Spleen (tissue), 11 donors: Measurements from ENCODE around the gene SUPT5H. TPM values are rescaled to one million over a fixed set of nuclear protein-coding genes. Genes with fewer than 3 reads are reported as not detected.

Experiments
- DNase-seq: peaks from one replicate; pipeline ENCODE4 v3.0.0-alpha.2; 2020
- H3K27ac ChIP-seq, 8 donors: fragments of 200-600 bp; sonication (generic) in 7 of 8; 1 replicate in 4 of 8; 2 replicates in 4 of 8; pipeline versions ENCODE4 v1.5.0 to v1.8.0; 2016 to 2021; ENCODE audit warnings: inconsistent platforms in 4 of 8, mild to moderate bottlenecking in 4 of 8, moderate library complexity in 1 of 8
- H3K27me3 ChIP-seq, 7 donors: fragments of 200-600 bp; sonication (generic) in 6 of 7; replicated peaks in 1 of 7; 1 replicate in 4 of 7; 2 replicates in 3 of 7; pipeline versions ENCODE4 v1.5.0 to v1.8.0; 2016 to 2021; ENCODE audit warnings: inconsistent platforms in 3 of 7, mild to moderate bottlenecking in 1 of 7
- H3K36me3 ChIP-seq, 6 donors: fragments of 200-600 bp; sonication (generic) in 5 of 6; 1 replicate in 4 of 6; 2 replicates in 2 of 6; pipeline versions ENCODE4 v1.5.0 to v1.8.0; 2016 to 2021; ENCODE audit warnings: inconsistent platforms in 2 of 6
- H3K4me1 ChIP-seq, 6 donors: fragments of 200-600 bp; sonication (generic) in 5 of 6; 1 replicate in 3 of 6; 2 replicates in 3 of 6; pipeline versions ENCODE4 v1.5.0 to v1.8.0; 2016 to 2021; ENCODE audit warnings: inconsistent platforms in 3 of 6
- H3K4me3 ChIP-seq, 8 donors: fragments of 200-600 bp; sonication (generic) in 7 of 8; 1 replicate in 4 of 8; 2 replicates in 4 of 8; pipeline versions ENCODE4 v1.5.0 to v1.8.0; 2016 to 2021; ENCODE audit warnings: inconsistent platforms in 4 of 8, mild to moderate bottlenecking in 4 of 8, moderate library complexity in 2 of 8
- H3K9me3 ChIP-seq, 8 donors: fragments of 200-600 bp; sonication (generic) in 7 of 8; 1 replicate in 4 of 8; 2 replicates in 4 of 8; pipeline versions ENCODE4 v1.5.0 to v1.8.0; 2016 to 2021; ENCODE audit warnings: inconsistent platforms in 4 of 8
- CTCF ChIP-seq, 11 experiments: fragments of 200-600 bp in 7 of 11; fragments of 450-650 bp in 4 of 11; sonication (generic) in 4 of 11; IDR thresholded peaks in 8 of 11; conservative IDR thresholded peaks in 3 of 11; 1 replicate in 7 of 11; 2 replicates in 4 of 11; pipeline versions ENCODE4 v1.4.0 to v1.8.0; 2016 to 2021; ENCODE audit warnings: antibody characterized with exemption in 11 of 11, inconsistent platforms in 4 of 11, mild to moderate bottlenecking in 1 of 11
- POLR2A ChIP-seq, 3 donors: fragments of 450-650 bp; IDR thresholded peaks; one replicate each; pipeline ENCODE4 v1.5.1; 2017; ENCODE audit warnings: antibody characterized with exemption in 3 of 3, mild to moderate bottlenecking in 1 of 3
- POLR2AphosphoS5 ChIP-seq, 3 donors: sonication (generic); formaldehyde crosslinking; IDR thresholded peaks; one replicate each; pipeline ENCODE4 v1.5.1; 2017; ENCODE audit warnings: antibody characterized with exemption in 3 of 3
- WGBS, 5 donors: extraction: QIAGEN DNeasy Blood & Tissue Kit in 3 of 5; methylation state at CpG; one replicate each; pipeline versions ENCODE4 v1.1.5 to v1.1.7; 2013 to 2018; 5-methylcytosine and 5-hydroxymethylcytosine counted together
- intact Hi-C: fragments of 100-400 bp; cut with DNase I; formaldehyde crosslinking; loops from one replicate; pipeline ENCODE4 v1.15.0; 2023; ENCODE audit warnings: low total_unique reads
- microRNA-seq, 3 donors: library from miRNA; unstranded; fragments of <30 nt; microRNA quantifications; one replicate each; pipeline versions ENCODE4 to v1.1.0, GENCODE V29; 2019 to 2020
- polyA plus RNA-seq, 3 donors: library from polyadenylated mRNA; stranded (reverse); fragments of 200-250 nt; gene quantifications; one replicate each; pipeline ENCODE4 v1.2.1, GENCODE V29; 2013
- small RNA-seq, 4 donors: library from RNA; depleted of rRNA; stranded (forward); fragments of <200 nt; gene quantifications; one replicate each; pipeline ENCODE3, GENCODE V24; 2016
- total RNA-seq, 7 donors: library from RNA; depleted of rRNA in 3 of 7; stranded (reverse); fragments of >200 nt in 3 of 7; fragmentation: NEBNext Ultra II Directional in 4 of 7; extraction: Animal tissue kit (Norgen Biotek cat#: 25700) in 4 of 7; gene quantifications; one replicate each; pipeline versions ENCODE4 v1.1.0 to v1.2.1, GENCODE V29; 2016 to 2021
- donor health status: healthy with polysubstance abuse.
- donor health status: DM: no; HTN: no; CAD: no; lungs with moderate emphysema.
- donor health status: DM: no; HTN: no; CAD: no.
- donor health status: Bipolar disorder and iron deficiency.
- donor health status: healthy.
- donor health status: DM: no; HTN: no; CAD: no.
- donor health status: DM: yes; HTN: yes; CAD: no.

Gene SUPT5H
- total and polyA plus RNA-seq, 10 donors = 95.8 to 225 (median 109) TPM

GRCh38 chr19:39525205-39525604, 79.8 kb downstream of the SUPT5H start:
- Histone ChIP-seq H3K4me1 (peaks cover 0 to 10% (median 0%) of the 10 kb centered on the region in 6 donors), H3K27me3 (no peaks in the 10 kb centered on the region), H3K9me3 (no peaks in the 10 kb centered on the region), H3K4me3 (no peak overlapping the region), H3K27ac (no peak overlapping the region), H3K36me3 (peaks cover 0 to 7% (median 0%) of the 10 kb centered on the region in 6 donors)
- no peak for DNase-seq
- 94 to 98% (median 95%) methylated on average over 3 of the region's 3 CpGs for WGBS, 5 donors
- intact Hi-C loops = no loop called here
- no peak for TF ChIP-seq CTCF (IDR thresholded peaks at IDR 0.05 in 8 of 11, conservative IDR thresholded peaks at IDR 0.05 in 3 of 11)
- TF ChIP-seq POLR2A (IDR thresholded peaks at IDR 0.05) = no peak
- TF ChIP-seq POLR2AphosphoS5 (IDR thresholded peaks at IDR 0.05) = no peak

Small RNA genes lying within 50 kb of the gene (microRNA-seq; reads per million reads assigned to microRNA genes)
- 0.57 to 1.8 (median 0.72) reads per million in 3 donors for gene MIR4530

Small RNA genes lying within 50 kb of the gene (small RNA-seq; reads per million reads assigned to genes)
- gene MIR4530 = 0 to 0.14 (median 0.03) reads per million in 4 donors

Other genes with a start within 250 kb of the SUPT5H start
- gene NCCRP1, start 248.6 kb upstream of the SUPT5H start, total RNA-seq = under 1 TPM in 2 of 7 donors, not detected in 5; 0.13 to 0.28 TPM
- gene NCCRP1, start 248.6 kb upstream of the SUPT5H start, polyA plus RNA-seq = 1 to 10 TPM in 1 of 3 donors, under 1 TPM in 2; 0.12 to 1.7 (median 0.19) TPM
- gene SYCN, start 241.3 kb upstream of the SUPT5H start, total RNA-seq = not detected
- gene SYCN, start 241.3 kb upstream of the SUPT5H start, polyA plus RNA-seq = not detected
- gene IFNL3, start 200.6 kb upstream of the SUPT5H start, total RNA-seq = not detected
- not detected for gene IFNL3, start 200.6 kb upstream of the SUPT5H start, polyA plus RNA-seq
- not detected for gene IFNL4, start 196.7 kb upstream of the SUPT5H start, total RNA-seq
- not detected for gene IFNL4, start 196.7 kb upstream of the SUPT5H start, polyA plus RNA-seq
- gene IFNL2, start 177.2 kb upstream of the SUPT5H start, total RNA-seq = not detected
- not detected for gene IFNL2, start 177.2 kb upstream of the SUPT5H start, polyA plus RNA-seq
- not detected for gene IFNL1, start 149.2 kb upstream of the SUPT5H start, total RNA-seq
- gene IFNL1, start 149.2 kb upstream of the SUPT5H start, polyA plus RNA-seq = not detected
- gene LRFN1, start 124.7 kb upstream of the SUPT5H start, total RNA-seq = 1 to 10 TPM; 2.2 to 6.0 (median 4.6) TPM
- gene LRFN1, start 124.7 kb upstream of the SUPT5H start, polyA plus RNA-seq = 1 to 10 TPM in 1 of 3 donors, under 1 TPM in 2; 0.67 to 1.2 (median 0.99) TPM
- 100 to 1,000 TPM; 178 to 354 (median 288) TPM for gene GMFG, start 109.5 kb upstream of the SUPT5H start, total RNA-seq
- 100 to 1,000 TPM; 421 to 492 (median 452) TPM for gene GMFG, start 109.5 kb upstream of the SUPT5H start, polyA plus RNA-seq
- gene SAMD4B, start 103.2 kb upstream of the SUPT5H start, total RNA-seq = 100 to 1,000 TPM in 1 of 7 donors, 10 to 100 TPM in 6; 66.4 to 108 (median 84.1) TPM
- gene SAMD4B, start 103.2 kb upstream of the SUPT5H start, polyA plus RNA-seq = 10 to 100 TPM; 26.7 to 56.3 (median 42.1) TPM
- gene PAF1, start 54.5 kb upstream of the SUPT5H start, total RNA-seq = 10 to 100 TPM; 35.0 to 48.1 (median 39.8) TPM
- gene PAF1, start 54.5 kb upstream of the SUPT5H start, polyA plus RNA-seq = 10 to 100 TPM; 27.4 to 51.3 (median 35.6) TPM
- 10 to 100 TPM; 25.7 to 45.7 (median 34.6) TPM for gene MED29, start 54.2 kb upstream of the SUPT5H start, total RNA-seq
- 10 to 100 TPM; 15.5 to 28.2 (median 20.5) TPM for gene MED29, start 54.2 kb upstream of the SUPT5H start, polyA plus RNA-seq
- 100 to 1,000 TPM in 6 of 7 donors, 10 to 100 TPM in 1; 91.5 to 396 (median 191) TPM for gene ZFP36, start 38.7 kb upstream of the SUPT5H start, total RNA-seq
- gene ZFP36, start 38.7 kb upstream of the SUPT5H start, polyA plus RNA-seq = 100 to 1,000 TPM in 1 of 3 donors, 10 to 100 TPM in 2; 63.2 to 117 (median 72.6) TPM
- gene PLEKHG2, start 32.9 kb upstream of the SUPT5H start, total RNA-seq = 100 to 1,000 TPM in 1 of 7 donors, 10 to 100 TPM in 6; 18.6 to 107 (median 48.4) TPM
- gene PLEKHG2, start 32.9 kb upstream of the SUPT5H start, polyA plus RNA-seq = 10 to 100 TPM in 1 of 3 donors, 1 to 10 TPM in 2; 8.9 to 25.8 (median 9.5) TPM
- 1,000 to 10,000 TPM; 1,378 to 2,109 (median 1,598) TPM for gene RPS16, start 9.6 kb upstream of the SUPT5H start, total RNA-seq
- 1,000 to 10,000 TPM; 5,364 to 5,747 (median 5,635) TPM for gene RPS16, start 9.6 kb upstream of the SUPT5H start, polyA plus RNA-seq
- 10 to 100 TPM; 30.3 to 51.5 (median 41.8) TPM for gene TIMM50, start 35.3 kb downstream of the SUPT5H start, total RNA-seq
- gene TIMM50, start 35.3 kb downstream of the SUPT5H start, polyA plus RNA-seq = 10 to 100 TPM; 36.2 to 46.0 (median 40.7) TPM
- gene DLL3, start 53.4 kb downstream of the SUPT5H start, total RNA-seq = under 1 TPM in 2 of 7 donors, not detected in 5; 0.16 to 0.27 TPM
- gene DLL3, start 53.4 kb downstream of the SUPT5H start, polyA plus RNA-seq = under 1 TPM; 0.52 to 0.68 (median 0.58) TPM
- gene SELENOV, start 69.6 kb downstream of the SUPT5H start, total RNA-seq = not detected
- gene SELENOV, start 69.6 kb downstream of the SUPT5H start, polyA plus RNA-seq = not detected
- 1 to 10 TPM; 2.0 to 5.3 (median 4.5) TPM for gene EID2B, start 87.3 kb downstream of the SUPT5H start, total RNA-seq
- 1 to 10 TPM; 4.6 to 5.7 (median 5.4) TPM for gene EID2B, start 87.3 kb downstream of the SUPT5H start, polyA plus RNA-seq
- gene EID2, start 94.6 kb downstream of the SUPT5H start, total RNA-seq = 10 to 100 TPM in 5 of 7 donors, 1 to 10 TPM in 2; 7.9 to 17.4 (median 12.7) TPM
- 10 to 100 TPM; 15.5 to 17.7 (median 17.2) TPM for gene EID2, start 94.6 kb downstream of the SUPT5H start, polyA plus RNA-seq
- not detected for gene LGALS13, start 156.9 kb downstream of the SUPT5H start, total RNA-seq
- gene LGALS13, start 156.9 kb downstream of the SUPT5H start, polyA plus RNA-seq = not detected
- not detected for gene LGALS16, start 210.3 kb downstream of the SUPT5H start, total RNA-seq
- not detected for gene LGALS16, start 210.3 kb downstream of the SUPT5H start, polyA plus RNA-seq